Ecto neural progenitor cell (in vitro differentiated cells): ENCODE data around the gene DRC1.

ENCODE experiments used
- DNase-seq: peaks from one replicate; pipeline ENCODE4 v3.0.0-alpha.2; 2018; ENCODE audit warnings: low spot score

The DRC1 gene

DNA sequence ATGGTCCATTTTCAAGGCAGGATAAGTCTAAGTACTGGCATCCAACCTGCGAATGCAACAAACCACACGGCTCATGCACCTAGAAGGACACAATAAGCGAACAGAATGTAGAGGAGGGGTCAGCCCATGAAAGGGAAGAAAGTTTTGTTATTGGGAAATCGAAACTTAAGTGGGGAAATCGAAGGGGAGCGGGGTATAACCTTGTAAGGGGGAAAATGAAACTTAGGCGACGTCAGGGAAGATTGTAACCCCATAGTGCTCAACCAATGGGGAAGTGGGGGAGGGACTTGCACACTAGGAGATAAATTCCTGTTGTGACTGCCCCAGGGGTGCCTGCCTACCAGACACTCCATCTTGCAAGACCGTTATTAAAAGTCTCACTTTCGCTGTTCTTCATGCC, 91.8 kb downstream of the DRC1 start:
- DNase-seq, result no peak

- DNase-seq, result no peak
Measured at GRCh38 chr2:26494199-26494598, 92.5 kb downstream of the DRC1 start.

- no peak for DNase-seq
Measured at GRCh38 chr2:26494891-26495290, 93.2 kb downstream of the DRC1 start.

DNA sequence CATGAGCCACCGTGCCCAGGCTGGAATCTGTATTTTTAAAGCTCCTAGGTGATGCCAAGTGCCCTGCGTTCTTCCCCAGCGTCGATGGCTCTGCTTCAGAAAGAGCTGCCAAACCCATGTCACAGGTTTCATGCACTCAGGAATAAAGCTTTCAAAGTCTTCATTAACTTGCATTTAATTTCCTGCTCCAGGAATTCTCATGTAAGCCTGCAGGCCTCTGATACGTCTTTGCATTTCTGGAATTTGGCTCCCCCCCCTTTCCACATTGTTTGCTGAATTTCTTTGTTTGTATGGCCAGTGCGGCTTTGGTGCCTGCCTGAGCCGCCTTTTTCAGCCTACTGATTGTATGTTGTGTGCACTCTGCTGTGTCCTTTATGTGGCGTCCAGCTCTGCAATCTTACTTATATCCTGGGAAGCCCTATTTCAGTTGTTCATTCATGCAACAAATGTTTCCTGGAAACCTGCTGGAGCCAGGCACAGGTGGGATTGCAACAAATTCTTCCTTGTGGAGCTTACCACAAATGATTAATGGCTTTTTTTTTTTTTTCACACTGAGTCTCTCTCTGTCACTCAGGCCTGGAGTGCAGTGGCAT, 94.1 kb downstream of the DRC1 start:
- DNase-seq, result no peak

DNA sequence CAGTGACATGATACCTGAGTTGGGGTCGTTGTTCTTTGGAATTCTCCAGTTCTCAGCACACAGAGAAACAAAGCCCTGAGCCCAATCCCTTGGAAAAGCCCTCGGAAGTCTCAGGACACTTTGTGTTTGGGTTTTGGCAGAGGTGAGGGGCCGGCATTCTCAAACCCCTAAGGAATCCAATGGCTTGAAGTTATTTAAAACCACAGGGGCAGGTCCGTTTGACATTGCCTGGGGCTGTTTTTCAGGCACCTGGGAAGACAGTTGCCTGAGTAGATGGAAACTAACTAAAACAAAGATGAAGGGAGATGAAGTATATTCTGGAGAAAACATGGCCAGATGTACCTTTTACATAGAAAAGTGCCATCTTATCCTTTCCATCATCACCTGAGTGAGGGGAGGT, 98.7 kb downstream of the DRC1 start:
- DNase-seq, result no peak

GRCh38 chr2:26503231-26503880, 101.6 kb downstream of the DRC1 start:
- DNase-seq, result peak; percentile 94

DNA sequence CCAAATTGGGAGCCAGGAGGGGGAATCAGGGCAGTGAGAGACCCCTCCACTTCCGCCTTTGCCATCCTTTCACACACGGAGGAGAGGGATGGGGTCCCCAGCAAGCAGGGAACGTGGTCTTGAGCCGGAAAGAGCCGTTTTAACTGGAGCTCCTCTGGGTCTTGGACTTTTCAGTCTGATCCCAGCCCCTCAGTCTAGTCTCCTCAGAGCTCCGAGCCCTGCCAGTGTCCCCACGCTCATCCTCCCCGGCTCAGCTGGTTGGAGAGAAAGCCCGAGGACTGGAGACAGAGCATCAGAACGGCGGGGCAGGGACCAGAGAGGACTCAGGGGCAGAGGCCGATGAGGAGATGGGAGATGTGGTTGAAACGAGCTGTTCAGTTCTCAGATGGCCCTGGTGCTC, 102.3 kb downstream of the DRC1 start:
- no peak for DNase-seq

- no peak for DNase-seq
Measured at GRCh38 chr2:26506279-26506678, 104.6 kb downstream of the DRC1 start.
